Colonic mucosa (tissue), 4 donors: Measurements from ENCODE around the gene RASAL2. TPM values are rescaled to one million over a fixed set of nuclear protein-coding genes. Genes with fewer than 3 reads are reported as not detected.
"Not testable (repeated sequence)": the region's sequence is repeated elsewhere in the genome, so short reads cannot be mapped to it uniquely, and the experiment has no call there.

Source experiments
- DNase-seq: peaks from one replicate; pipeline ENCODE4 v3.0.0-alpha.2; 2020
- H3K27ac ChIP-seq: fragments of 200-600 bp; one replicate; pipeline ENCODE4 v1.8.0; 2021
- H3K27me3 ChIP-seq: fragments of 200-600 bp; one replicate; pipeline ENCODE4 v1.8.0; 2021
- H3K36me3 ChIP-seq: fragments of 200-600 bp; one replicate; pipeline ENCODE4 v1.8.0; 2021
- H3K4me1 ChIP-seq: fragments of 200-600 bp; one replicate; pipeline ENCODE4 v1.8.0; 2021; ENCODE audit warnings: mild to moderate bottlenecking
- H3K4me3 ChIP-seq: fragments of 200-600 bp; one replicate; pipeline ENCODE4 v1.8.0; 2021
- H3K9ac ChIP-seq, 2 donors: one replicate each; pipeline ENCODE4 v1.7.0; 2013; ENCODE audit warnings: control low read depth in 2 of 2, low read depth in 2 of 2, low read length in 2 of 2
- H3K9me3 ChIP-seq: fragments of 200-600 bp; one replicate; pipeline ENCODE4 v1.8.0; 2021
- CTCF ChIP-seq: fragments of 200-600 bp; IDR thresholded peaks from one replicate; pipeline ENCODE4 v1.8.0; 2022; ENCODE audit warnings: antibody characterized with exemption, mild to moderate bottlenecking
- intact Hi-C: fragments of 100-400 bp; cut with DNase I; formaldehyde crosslinking; loops from one replicate; pipeline ENCODE4 v1.14.1; 2022
- total RNA-seq, 2 donors: library from RNA; stranded (reverse); fragmentation: NEBNext Ultra II Directional in 1 of 2; extraction: Animal tissue kit (Norgen Biotek cat#: 25700) in 1 of 2; gene quantifications; one replicate each; pipeline ENCODE4 v1.2.1, GENCODE V29; 2021
- donor health status: healthy.
- donor health status: DM: no; HTN: no; CAD: no.
- donor health status: DM: no; HTN: no; CAD: no.

The RASAL2 gene
- total RNA-seq, 2 donors from 2014 or later: 9.7 to 11.8 TPM

- Histone ChIP-seq H3K4me1 (no peaks in the 10 kb centered on the region), H3K9me3 (no peaks in the 10 kb centered on the region), H3K36me3 (no peaks in the 10 kb centered on the region), H3K4me3 (no peak overlapping the region), H3K9ac (no peak overlapping the region), H3K27ac (no peak overlapping the region), H3K27me3 (no peaks in the 10 kb centered on the region)
- no peak for DNase-seq
- intact Hi-C loops: no loop called here
- no peak for TF ChIP-seq CTCF
Measured at GRCh38 chr1:178307264-178307663, 213.4 kb downstream of the RASAL2 start.

GRCh38 chr1:178308438-178308837 is 214.5 kb downstream of the RASAL2 start:
- no peak for TF ChIP-seq CTCF
- no peak overlapping the region for H3K4me3 ChIP-seq
- H3K27ac ChIP-seq: no peak overlapping the region
- intact Hi-C loops: no loop called here
- no peak for DNase-seq
- no peaks in the 10 kb centered on the region for H3K27me3 ChIP-seq
- H3K9me3 ChIP-seq: no peaks in the 10 kb centered on the region
- no peaks in the 10 kb centered on the region for H3K4me1 ChIP-seq
- no peaks in the 10 kb centered on the region for H3K36me3 ChIP-seq
- no peak overlapping the region for H3K9ac ChIP-seq

GRCh38 chr1:178310685-178311105 is 216.8 kb downstream of the RASAL2 start:
- Histone ChIP-seq H3K27ac (no peak overlapping the region), H3K36me3 (no peaks in the 10 kb centered on the region), H3K9ac (no peak overlapping the region), H3K4me1 (no peaks in the 10 kb centered on the region), H3K4me3 (no peak overlapping the region), H3K9me3 (no peaks in the 10 kb centered on the region), H3K27me3 (no peaks in the 10 kb centered on the region)
- TF ChIP-seq CTCF: peak; percentile 63
- intact Hi-C loops: loop anchor here (5.0 to 10.0 kb wide), 3 partner anchors 37 to 444 kb away; no protein-coding TSS in a partner anchor
- no peak for DNase-seq

GRCh38 chr1:178311164-178311563 is 217.3 kb downstream of the RASAL2 start:
- Histone ChIP-seq H3K4me1 (no peaks in the 10 kb centered on the region), H3K9me3 (no peaks in the 10 kb centered on the region), H3K4me3 (no peak overlapping the region), H3K27me3 (no peaks in the 10 kb centered on the region), H3K27ac (no peak overlapping the region), H3K9ac (no peak overlapping the region), H3K36me3 (no peaks in the 10 kb centered on the region)
- TF ChIP-seq CTCF: no peak
- intact Hi-C loops: loop anchor here (5.0 to 10.0 kb wide), 3 partner anchors 36 to 444 kb away; no protein-coding TSS in a partner anchor
- DNase-seq: no peak

GRCh38 chr1:178320280-178320982 is 226.5 kb downstream of the RASAL2 start:
- H3K9ac ChIP-seq, H3K27ac ChIP-seq, H3K9me3 ChIP-seq, H3K36me3 ChIP-seq, H3K27me3 ChIP-seq, intact Hi-C loops, H3K4me1 ChIP-seq: not testable (repeated sequence)
- DNase-seq: peak; percentile 27
- H3K4me3 ChIP-seq: peak overlapping the region; percentile 30

- no peak for TF ChIP-seq CTCF
- Histone ChIP-seq H3K9me3 (no peaks in the 10 kb centered on the region), H3K4me3 (no peak overlapping the region), H3K27me3 (no peaks in the 10 kb centered on the region), H3K27ac (no peak overlapping the region), H3K36me3 (no peaks in the 10 kb centered on the region), H3K9ac (no peak overlapping the region), H3K4me1 (no peaks in the 10 kb centered on the region)
- DNase-seq: no peak
- intact Hi-C loops: no loop called here
Measured at GRCh38 chr1:178323067-178323466, 229.2 kb downstream of the RASAL2 start.
